ENCODE measurements around the gene PI16.

DNA sequence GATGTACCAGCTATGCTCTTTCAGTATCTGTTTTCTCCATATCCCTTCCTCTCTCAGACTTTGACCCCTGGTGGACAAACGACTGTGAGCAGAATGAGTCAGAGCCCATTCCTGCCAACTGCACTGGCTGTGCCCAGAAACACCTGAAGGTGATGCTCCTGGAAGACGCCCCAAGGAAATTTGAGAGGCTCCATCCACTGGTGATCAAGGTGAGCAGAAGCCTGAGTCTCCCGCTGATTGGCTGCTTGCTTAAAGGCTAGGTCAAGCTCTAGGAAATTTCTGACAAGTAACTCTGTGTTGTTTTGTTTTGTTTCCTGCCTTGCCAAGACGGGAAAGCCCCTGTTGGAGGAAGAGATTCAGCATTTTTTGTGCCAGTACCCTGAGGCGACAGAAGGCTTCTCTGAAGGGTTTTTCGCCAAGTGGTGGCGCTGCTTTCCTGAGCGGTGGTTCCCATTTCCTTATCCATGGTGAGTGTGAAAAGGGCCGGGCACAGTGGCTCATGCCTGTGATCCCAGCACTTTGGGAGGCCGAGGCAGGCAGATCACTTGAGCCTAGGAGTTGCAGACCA is 40.2 kb upstream of the PI16 start:
- TF ChIP-seq EZH2 (IDR thresholded peaks at IDR 0.05; ENCODE audit: insufficient read depth, poor library complexity, severe bottlenecking) (no peak), EZH2phosphoT487 (IDR thresholded peaks at IDR 0.05; ENCODE audit: insufficient read depth, low read depth) (no peak)

Data from GM23248 (cell line).